GM23338 (cell line): Measurements from ENCODE around the gene PACSIN3. TPM values are rescaled to one million over a fixed set of nuclear protein-coding genes. Genes with fewer than 3 reads are reported as not detected.

Source experiments
- ATAC-seq: fragments of 200-7000 bp; cut with Tn5 transposase; 3 replicates; pipeline ENCODE4 v1.9.1; 2020
- DNase-seq: peaks from one replicate; pipeline ENCODE4 v3.0.0-alpha.2; 2015; ENCODE audit warnings: low spot score
- H2AFZ ChIP-seq: fragments of 200-600 bp; sonication (generic); 2 replicates; pipeline ENCODE4 v1.8.0; 2016; ENCODE audit warnings: antibody characterized with exemption, mild to moderate bottlenecking, moderate library complexity
- H3F3A ChIP-seq: fragments of 200-600 bp; sonication (generic); replicated peaks from 2 replicates; pipeline ENCODE4 v1.8.0; 2017; ENCODE audit warnings: antibody characterized with exemption, mixed run types, low read depth
- H3K27ac ChIP-seq: fragments of 200-600 bp; sonication (generic); 2 replicates; pipeline ENCODE4 v1.6.1; 2016; ENCODE audit warnings: low read depth
- H3K27me3 ChIP-seq: fragments of 200-600 bp; sonication (generic); 2 replicates; pipeline ENCODE4 v1.8.0; 2016; ENCODE audit warnings: mild to moderate bottlenecking, mixed run types, moderate library complexity; ENCODE audit not compliant: insufficient read depth
- H3K36me3 ChIP-seq: fragments of 200-600 bp; sonication (generic); 2 replicates; pipeline ENCODE4 v1.8.0; 2016; ENCODE audit warnings: mild to moderate bottlenecking; ENCODE audit not compliant: insufficient read depth
- H3K4me1 ChIP-seq: fragments of 200-600 bp; sonication (generic); 2 replicates; pipeline ENCODE4 v1.8.0; 2016; ENCODE audit warnings: mild to moderate bottlenecking, moderate library complexity; ENCODE audit not compliant: insufficient read depth
- H3K4me2 ChIP-seq: fragments of 200-600 bp; sonication (generic); 2 replicates; pipeline ENCODE4 v1.7.1; 2017; ENCODE audit warnings: mixed run types
- H3K4me3 ChIP-seq: fragments of 200-600 bp; sonication (generic); 2 replicates; pipeline ENCODE4 v1.6.1; 2016; ENCODE audit warnings: mixed run types
- H3K79me2 ChIP-seq: fragments of 200-600 bp; sonication (generic); replicated peaks from 2 replicates; pipeline ENCODE4 v1.8.0; 2017; ENCODE audit warnings: mild to moderate bottlenecking; ENCODE audit not compliant: insufficient read depth
- H3K9me2 ChIP-seq: fragments of 200-600 bp; sonication (generic); 2 replicates; pipeline ENCODE4 v1.8.0; 2017; ENCODE audit not compliant: insufficient read depth
- H4K20me1 ChIP-seq: fragments of 200-600 bp; sonication (generic); replicated peaks from 2 replicates; pipeline ENCODE4 v1.8.0; 2017; ENCODE audit warnings: mild to moderate bottlenecking; ENCODE audit not compliant: insufficient read depth
- H3K27ac Mint-ChIP-seq: 2 replicates; pipeline ENCODE4 v1.8.0; 2020; ENCODE audit warnings: inconsistent platforms, mild to moderate bottlenecking, moderate library complexity, mixed read lengths
- H3K27me3 Mint-ChIP-seq: 3 replicates; pipeline ENCODE4 v1.8.0; 2022; ENCODE audit warnings: low read depth, mild to moderate bottlenecking, moderate library complexity, mixed read lengths, inconsistent platforms; ENCODE audit not compliant: insufficient read depth, poor library complexity
- H3K36me3 Mint-ChIP-seq: 3 replicates; pipeline ENCODE4 v1.8.0; 2021; ENCODE audit warnings: low read depth, mild to moderate bottlenecking, inconsistent platforms, moderate library complexity, mixed read lengths
- H3K4me1 Mint-ChIP-seq: 3 replicates; pipeline ENCODE4 v1.8.0; 2020; ENCODE audit warnings: mild to moderate bottlenecking, inconsistent platforms, mixed read lengths
- H3K4me3 Mint-ChIP-seq: 3 replicates; pipeline ENCODE4 v1.8.0; 2021; ENCODE audit warnings: moderate library complexity, mild to moderate bottlenecking, inconsistent platforms, mixed read lengths
- H3K9me3 Mint-ChIP-seq: 3 replicates; pipeline ENCODE4 v1.8.0; 2020; ENCODE audit warnings: moderate library complexity, mild to moderate bottlenecking, inconsistent platforms, mixed read lengths
- CREB1 ChIP-seq: fragments of 250-450 bp; sonication (Bioruptor Pico); IDR thresholded peaks from 2 replicates; pipeline ENCODE4 v1.5.0; 2020; ENCODE audit warnings: low read depth, mild to moderate bottlenecking, moderate library complexity
- CTCF ChIP-seq, 2 experiments: fragments of 200-600 bp in 1 of 2; sonication (generic) in 1 of 2; conservative IDR thresholded peaks; 2 replicates each; pipeline versions ENCODE4 v1.5.1 to v1.6.1; 2016 to 2017; ENCODE audit warnings: antibody characterized with exemption in 2 of 2, low read depth in 2 of 2, mild to moderate bottlenecking in 2 of 2, moderate library complexity in 1 of 2
- ETS1 ChIP-seq: IDR thresholded peaks from 2 replicates; pipeline ENCODE4 v1.6.1; 2016; ENCODE audit warnings: antibody characterized with exemption
- EZH2 ChIP-seq: fragments of 200-600 bp; sonication (generic); IDR thresholded peaks from one replicate; pipeline ENCODE4 v1.8.0; 2017; ENCODE audit warnings: antibody characterized with exemption, mild to moderate bottlenecking, low read depth; ENCODE audit not compliant: unreplicated experiment
- EZH2phosphoT487 ChIP-seq: fragments of 200-600 bp; sonication (generic); IDR thresholded peaks from one replicate; pipeline ENCODE4 v1.8.1; 2018; ENCODE audit warnings: antibody characterized with exemption; ENCODE audit not compliant: unreplicated experiment
- JUNB ChIP-seq: IDR thresholded peaks from one replicate; pipeline ENCODE4 v1.6.1; 2016; ENCODE audit warnings: antibody characterized with exemption; ENCODE audit not compliant: unreplicated experiment
- NANOG ChIP-seq: IDR thresholded peaks from 2 replicates; pipeline ENCODE4 v1.6.1; 2016; ENCODE audit warnings: antibody characterized with exemption, borderline replicate concordance
- POLR2AphosphoS5 ChIP-seq: IDR thresholded peaks from 2 replicates; pipeline ENCODE4 v1.6.1; 2016; ENCODE audit warnings: antibody characterized with exemption, low read depth
- REST ChIP-seq: IDR thresholded peaks from one replicate; pipeline ENCODE4 v1.6.1; 2018; ENCODE audit warnings: antibody characterized with exemption; ENCODE audit not compliant: unreplicated experiment
- STAT1 ChIP-seq: IDR thresholded peaks from one replicate; pipeline ENCODE4 v1.6.1; 2016; ENCODE audit warnings: antibody characterized with exemption; ENCODE audit not compliant: unreplicated experiment
- ZNF114 ChIP-seq: fragments of 250-450 bp; sonication (Bioruptor Pico); IDR thresholded peaks from 2 replicates; pipeline ENCODE4 v1.5.0; 2020; ENCODE audit warnings: mild to moderate bottlenecking, moderate library complexity
- ZNF331 ChIP-seq: fragments of 250-450 bp; sonication (Bioruptor Pico); IDR thresholded peaks from 2 replicates; pipeline ENCODE4 v1.5.0; 2020; ENCODE audit warnings: low read depth, mild to moderate bottlenecking, moderate library complexity
- ZNF462 ChIP-seq: fragments of 250-450 bp; sonication (Bioruptor Pico); IDR thresholded peaks from 2 replicates; pipeline ENCODE4 v1.5.0; 2020; ENCODE audit warnings: mild to moderate bottlenecking, moderate library complexity
- polyA plus RNA-seq: library from polyadenylated mRNA; unstranded; fragments of >200 nt; fragmentation: Nextera tagmentation; extraction: Ambion mirVana; gene quantifications from 2 replicates; pipeline ENCODE4 v1.2.1, GENCODE V29; 2016
- total RNA-seq: library from RNA; depleted of rRNA; stranded (reverse); fragments of >200 nt; shearing (Covaris generic); gene quantifications from 2 replicates; pipeline ENCODE4 v1.2.3, GENCODE V29; 2014

The PACSIN3 gene
- total and polyA plus RNA-seq, 2 experiments from 2014 or later = 39.6 to 72.1 TPM

GRCh38 chr11:47152126-47152952, 33.9 kb downstream of the PACSIN3 start:
- Histone ChIP-seq H3K79me2 (no peaks in the 10 kb centered on the region), H3K9me2 (no peaks in the 10 kb centered on the region), H3K4me2 (no peak overlapping the region), H3K4me3 (no peak overlapping the region), H4K20me1 (no peaks in the 10 kb centered on the region; the same call in 1 of the 2 replicates), H3K27ac (no peak overlapping the region), H2AFZ (no peak overlapping the region), H3F3A (no peaks in the 10 kb centered on the region), H3K36me3 (no peaks in the 10 kb centered on the region), H3K27me3 (no peaks in the 10 kb centered on the region), H3K4me1 (peaks cover 6% of the 10 kb centered on the region)
- no peaks in the 10 kb centered on the region for H3K9me3 Mint-ChIP-seq
- H3K27ac Mint-ChIP-seq = no peak overlapping the region
- TF ChIP-seq ETS1 (no peak), POLR2AphosphoS5 (no peak), JUNB (no peak), EZH2phosphoT487 (no peak), NANOG (no peak), EZH2 (no peak), REST (no peak), ZNF462 (CRISPR knock-in tag) (no peak), ZNF114 (CRISPR knock-in tag) (no peak), CREB1 (CRISPR knock-in tag) (no peak), ZNF331 (CRISPR knock-in tag) (no peak), CTCF (conservative IDR thresholded peaks at IDR 0.05; ENCODE audit: low read depth in 2 of 2) (no peak), STAT1 (no peak)
- no peaks in the 10 kb centered on the region for H3K36me3 Mint-ChIP-seq
- ATAC-seq (no peak), DNase-seq (no peak)
- H3K27me3 Mint-ChIP-seq = peaks cover 7% of the 10 kb centered on the region
- no peak overlapping the region for H3K4me3 Mint-ChIP-seq
- peaks cover 20% of the 10 kb centered on the region for H3K4me1 Mint-ChIP-seq
